Adrenal gland (tissue), 5 donors: Measurements from ENCODE around the gene C2CD3.

Experiments used
- POLR2A ChIP-seq, 2 donors: fragments of 450-650 bp; IDR thresholded peaks; one replicate each; pipeline ENCODE4 v1.6.1; 2017; ENCODE audit warnings: antibody characterized with exemption in 2 of 2, mild to moderate bottlenecking in 2 of 2, moderate library complexity in 1 of 2
- TF ChIP-seq, protein P1 (sequence below), 6 experiments: fragments of 450-650 bp in 4 of 6; fragments of 200-600 bp in 2 of 6; sonication (generic) in 1 of 6; IDR thresholded peaks; 1 replicate in 5 of 6; 2 replicates in 1 of 6; pipeline versions ENCODE4 v1.5.1 to v1.8.0; 2016 to 2021; ENCODE audit warnings: antibody characterized with exemption in 6 of 6, mild to moderate bottlenecking in 2 of 6, moderate library complexity in 1 of 6
- donor health status: DM: no; HTN: no; CAD: no.

DNA sequence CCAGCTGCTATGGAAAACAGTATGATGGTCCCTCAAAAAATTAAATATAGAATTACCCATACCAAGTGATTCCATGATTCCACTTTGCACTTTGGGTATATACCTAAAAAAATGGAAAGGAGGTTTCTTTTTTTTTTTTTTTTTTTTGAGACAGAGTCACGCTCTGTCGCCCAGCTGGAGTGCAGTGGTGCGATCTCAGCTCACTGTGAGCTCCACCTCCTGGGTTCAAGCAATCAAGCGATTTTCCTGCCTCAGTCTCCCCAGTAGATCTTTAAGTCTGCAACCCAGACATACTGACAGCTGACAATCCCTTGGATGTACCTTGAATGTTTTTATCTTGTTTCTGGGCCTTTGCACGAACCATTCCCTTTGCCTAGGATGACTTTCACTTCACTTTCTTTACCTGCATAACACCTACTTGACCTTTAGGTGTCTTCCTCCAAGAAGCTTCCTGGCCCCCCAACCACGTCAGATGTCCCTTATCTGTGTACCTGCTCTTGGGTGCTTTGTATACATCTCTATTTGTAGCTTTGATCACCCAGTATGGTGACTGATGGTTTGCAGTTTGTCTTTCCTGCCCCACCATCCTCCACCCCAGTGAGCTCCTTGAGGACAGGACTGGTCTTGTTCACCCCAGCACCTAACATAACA lies 173.6 kb downstream of the C2CD3 start:
- TF ChIP-seq, protein P1, sequence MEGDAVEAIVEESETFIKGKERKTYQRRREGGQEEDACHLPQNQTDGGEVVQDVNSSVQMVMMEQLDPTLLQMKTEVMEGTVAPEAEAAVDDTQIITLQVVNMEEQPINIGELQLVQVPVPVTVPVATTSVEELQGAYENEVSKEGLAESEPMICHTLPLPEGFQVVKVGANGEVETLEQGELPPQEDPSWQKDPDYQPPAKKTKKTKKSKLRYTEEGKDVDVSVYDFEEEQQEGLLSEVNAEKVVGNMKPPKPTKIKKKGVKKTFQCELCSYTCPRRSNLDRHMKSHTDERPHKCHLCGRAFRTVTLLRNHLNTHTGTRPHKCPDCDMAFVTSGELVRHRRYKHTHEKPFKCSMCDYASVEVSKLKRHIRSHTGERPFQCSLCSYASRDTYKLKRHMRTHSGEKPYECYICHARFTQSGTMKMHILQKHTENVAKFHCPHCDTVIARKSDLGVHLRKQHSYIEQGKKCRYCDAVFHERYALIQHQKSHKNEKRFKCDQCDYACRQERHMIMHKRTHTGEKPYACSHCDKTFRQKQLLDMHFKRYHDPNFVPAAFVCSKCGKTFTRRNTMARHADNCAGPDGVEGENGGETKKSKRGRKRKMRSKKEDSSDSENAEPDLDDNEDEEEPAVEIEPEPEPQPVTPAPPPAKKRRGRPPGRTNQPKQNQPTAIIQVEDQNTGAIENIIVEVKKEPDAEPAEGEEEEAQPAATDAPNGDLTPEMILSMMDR (IDR thresholded peaks at IDR 0.05) = no peak
- no peak for TF ChIP-seq POLR2A (IDR thresholded peaks at IDR 0.05)
